ENCODE data around the gene KY. TPM values are rescaled to one million over a fixed set of nuclear protein-coding genes. Genes with fewer than 3 reads are reported as not detected.

KY gene
- total and polyA plus RNA-seq, 9 of the 15 experiments (the other 6 are each of a cell fraction or from before 2014, with no cell fraction given), result not detected

GRCh38 chr3:134625885-134626741, 24.7 kb downstream of the KY start:
- DNase-seq (ENCODE audit: extremely low read depth in 1 of 4, low spot score in 3 of 4), result no peak
- H3K9me3 ChIP-seq (replicated peaks; ENCODE audit: control insufficient read depth, insufficient read depth, low read depth, low read length), result no peaks in the 10 kb centered on the region
- no peaks in the 10 kb centered on the region for H3K4me1 ChIP-seq (replicated peaks in 1 of 2; ENCODE audit: control insufficient read depth in 2 of 2, insufficient read depth in 2 of 2, low read length in 2 of 2)
- no peaks in the 10 kb centered on the region for H3K27me3 ChIP-seq (ENCODE audit: control insufficient read depth in 2 of 2, insufficient read depth in 2 of 2, low read length in 2 of 2)
- CTCF ChIA-PET (ENCODE audit: low intra/inter-chr PET ratio), result no interaction called here
- H3K4me3 ChIP-seq, result no peak overlapping the region
- 0% methylated on average over 4 of the region's 5 CpGs for WGBS (ENCODE audit: insufficient coverage, low coverage, missing lambda C conversion rate)
- BruUV-seq (replicated peaks), result no TSS peak
- no peak overlapping the region for H3K27ac ChIP-seq (ENCODE audit: extremely low read depth, low read depth, low read length)
- in situ Hi-C loops (cut with MboI) (no loop called here), intact Hi-C loops (cut with micrococcal nuclease) (no loop called here)
- no peaks in the 10 kb centered on the region for H3K9me1 ChIP-seq (ENCODE audit: control insufficient read depth, insufficient read depth, low read length)
- no peaks in the 10 kb centered on the region for H4K20me1 ChIP-seq (replicated peaks; ENCODE audit: control insufficient read depth, insufficient read depth, low read length)
- no peak overlapping the region for H3K9ac ChIP-seq (ENCODE audit: insufficient read depth in 1 of 2, low read depth in 2 of 2, low read length in 2 of 2)
- H2AFZ ChIP-seq (ENCODE audit: low read depth, low read length), result no peak overlapping the region
- no peak overlapping the region for H3K4me2 ChIP-seq (ENCODE audit: insufficient read depth, low read length)
- H3K36me3 ChIP-seq (ENCODE audit: control insufficient read depth, insufficient read depth, low read length), result no peaks in the 10 kb centered on the region
- TF ChIP-seq, protein P1, sequence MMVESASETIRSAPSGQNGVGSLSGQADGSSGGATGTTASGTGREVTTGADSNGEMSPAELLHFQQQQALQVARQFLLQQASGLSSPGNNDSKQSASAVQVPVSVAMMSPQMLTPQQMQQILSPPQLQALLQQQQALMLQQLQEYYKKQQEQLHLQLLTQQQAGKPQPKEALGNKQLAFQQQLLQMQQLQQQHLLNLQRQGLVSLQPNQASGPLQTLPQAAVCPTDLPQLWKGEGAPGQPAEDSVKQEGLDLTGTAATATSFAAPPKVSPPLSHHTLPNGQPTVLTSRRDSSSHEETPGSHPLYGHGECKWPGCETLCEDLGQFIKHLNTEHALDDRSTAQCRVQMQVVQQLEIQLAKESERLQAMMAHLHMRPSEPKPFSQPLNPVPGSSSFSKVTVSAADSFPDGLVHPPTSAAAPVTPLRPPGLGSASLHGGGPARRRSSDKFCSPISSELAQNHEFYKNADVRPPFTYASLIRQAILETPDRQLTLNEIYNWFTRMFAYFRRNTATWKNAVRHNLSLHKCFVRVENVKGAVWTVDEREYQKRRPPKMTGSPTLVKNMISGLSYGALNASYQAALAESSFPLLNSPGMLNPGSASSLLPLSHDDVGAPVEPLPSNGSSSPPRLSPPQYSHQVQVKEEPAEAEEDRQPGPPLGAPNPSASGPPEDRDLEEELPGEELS (CRISPR knock-in tag; IDR thresholded peaks at IDR 0.05; ENCODE audit: borderline replicate concordance), result no peak
- TF ChIP-seq POLR2B (IDR thresholded peaks at IDR 0.05; ENCODE audit: low read depth, partially characterized antibody) (no peak), MED1 (CRISPR knock-in tag; IDR thresholded peaks at IDR 0.05; ENCODE audit: borderline replicate concordance) (no peak), NR2C1 (IDR thresholded peaks at IDR 0.05) (no peak), NR2C1 (tag; IDR thresholded peaks at IDR 0.05) (no peak), KDM2B (CRISPR knock-in tag; IDR thresholded peaks at IDR 0.05) (no peak), TBL1XR1 (IDR thresholded peaks at IDR 0.05; ENCODE audit: low read length in 2 of 2) (no peak), NFIX (CRISPR knock-in tag; IDR thresholded peaks at IDR 0.05; ENCODE audit: low read depth) (no peak)
- POLR2A ChIA-PET, result interaction anchor here (0.9 kb wide), 1 partner anchor 23 kb away, joined by 3 read pairs; no protein-coding TSS in a partner anchor
- FAIRE-seq, result no peak
- H3K79me2 ChIP-seq (ENCODE audit: control insufficient read depth, insufficient read depth, low read length), result no peaks in the 10 kb centered on the region
- ATAC-seq, result no peak

Data from K562 (cell line).